SIG-M5 (cell line): ENCODE measurements around the gene SLIT1.

ENCODE experiments used
- DNase-seq: peaks from one replicate; lab custom pipeline; 2025; lab: John Stamatoyannopoulos, UW

SLIT1 gene

GRCh38 chr10:97063271-97063982, 122.3 kb downstream of the SLIT1 start:
- no peak for DNase-seq

GRCh38 chr10:97062456-97062855, 123.3 kb downstream of the SLIT1 start:
- no peak for DNase-seq

DNA sequence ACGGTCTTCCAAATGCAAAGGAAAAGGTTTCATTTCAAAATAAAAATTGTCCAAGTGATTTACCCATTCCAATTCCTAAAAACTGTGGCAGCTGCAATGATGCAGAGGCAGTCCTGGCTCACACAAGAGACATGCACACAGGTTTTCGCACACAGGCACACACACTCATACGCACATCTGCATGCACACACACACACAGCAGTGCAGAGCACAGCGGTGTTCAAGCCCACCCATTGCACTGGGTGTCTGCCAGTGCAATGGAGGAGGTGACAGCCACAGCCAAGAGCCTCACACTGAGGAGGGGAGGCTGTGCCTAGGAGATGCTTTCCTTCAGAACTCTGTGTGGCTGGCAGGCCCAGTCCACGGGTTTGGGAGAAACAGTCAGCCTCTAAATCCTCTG, 123.7 kb downstream of the SLIT1 start:
- no peak for DNase-seq

- DNase-seq, result no peak
These were observed 124.3 kb downstream of the SLIT1 start for GRCh38 chr10:97061423-97061822.

GRCh38 chr10:97060441-97061084, 125.2 kb downstream of the SLIT1 start:
- no peak for DNase-seq

DNA sequence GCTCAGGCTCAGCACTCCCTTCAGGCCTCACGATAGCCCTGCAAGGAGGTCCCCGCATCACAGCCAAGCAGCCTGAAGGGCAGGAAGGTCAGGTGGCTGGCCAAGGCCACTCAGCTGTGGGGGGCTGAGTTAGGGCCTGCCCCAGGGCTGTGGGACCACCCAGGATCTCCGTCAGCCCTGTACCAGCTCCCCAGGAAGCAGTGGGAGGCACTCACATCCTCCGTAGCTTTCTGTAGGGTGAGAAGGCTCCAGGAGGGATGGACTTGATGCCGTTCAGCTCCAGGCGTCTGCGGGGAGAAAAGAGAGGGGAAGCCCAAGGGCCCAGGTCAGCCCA, 125.9 kb downstream of the SLIT1 start:
- no peak for DNase-seq

DNA sequence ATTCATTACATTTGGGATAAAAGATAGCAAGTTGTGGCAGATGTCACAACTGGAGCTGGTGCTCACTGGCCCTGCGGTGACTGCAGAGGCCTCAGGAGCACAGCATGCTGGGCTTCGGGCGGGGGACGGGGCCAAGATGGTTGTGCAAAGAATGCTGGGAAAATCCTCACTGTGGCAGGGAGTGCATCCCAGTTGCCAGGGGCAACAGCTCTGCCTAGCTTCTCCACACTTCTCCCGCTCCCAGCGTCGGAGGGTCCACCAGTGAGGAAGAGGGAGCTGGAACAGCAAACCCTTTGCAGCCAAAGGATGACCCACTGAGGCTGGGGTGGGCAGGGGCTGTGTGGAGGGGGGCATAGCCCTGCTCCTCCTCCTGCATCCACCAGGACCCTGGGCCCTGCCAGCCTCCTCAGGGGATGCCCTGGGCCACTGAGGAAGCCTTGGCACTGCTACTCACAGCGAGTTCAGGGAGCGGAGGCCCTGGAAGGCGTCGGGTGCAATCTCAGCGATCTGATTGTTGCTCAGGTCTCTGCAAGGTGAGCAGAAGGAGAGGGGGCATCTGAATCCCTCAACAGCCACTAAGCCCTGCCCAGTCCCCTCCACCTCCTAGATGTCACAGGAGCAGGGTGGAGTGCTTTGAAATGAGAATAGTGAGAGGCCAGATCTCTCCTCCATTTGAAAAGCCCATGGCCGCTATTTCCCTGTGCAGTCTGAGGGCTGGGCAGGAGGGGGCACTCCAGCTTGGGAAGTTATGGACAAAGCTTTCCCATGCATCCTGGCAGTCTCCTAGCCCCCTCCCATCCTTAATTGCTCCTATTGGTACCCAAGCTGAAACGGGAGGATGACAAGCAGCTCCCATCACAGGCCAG, 126.5 kb downstream of the SLIT1 start:
- no peak for DNase-seq

DNA sequence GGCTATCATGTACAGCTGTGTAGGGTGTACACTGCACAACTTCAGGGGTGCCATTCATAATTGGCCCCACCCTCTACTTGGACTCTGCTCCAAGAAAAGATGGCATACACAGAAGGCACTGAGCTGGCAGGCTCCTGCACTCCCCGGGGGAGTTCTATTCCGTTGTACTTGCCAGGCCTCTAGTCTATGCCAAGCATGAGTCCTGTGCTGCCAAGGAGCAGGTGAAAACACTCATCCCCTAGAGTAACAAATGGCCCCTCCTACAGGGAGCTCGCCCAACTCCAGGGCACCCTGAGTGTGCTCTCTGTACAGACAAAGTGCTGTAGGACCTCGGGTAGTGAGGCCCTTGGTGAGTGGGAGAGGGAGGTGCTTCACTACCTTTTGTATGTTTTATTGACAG, 127.2 kb downstream of the SLIT1 start:
- no peak for DNase-seq

GRCh38 chr10:97057491-97058235, 128.1 kb downstream of the SLIT1 start:
- no peak for DNase-seq

- DNase-seq, result no peak
These were observed 129.6 kb downstream of the SLIT1 start for GRCh38 chr10:97056003-97056630.

GRCh38 chr10:97053276-97053675, 132.5 kb downstream of the SLIT1 start:
- no peak for DNase-seq

DNA sequence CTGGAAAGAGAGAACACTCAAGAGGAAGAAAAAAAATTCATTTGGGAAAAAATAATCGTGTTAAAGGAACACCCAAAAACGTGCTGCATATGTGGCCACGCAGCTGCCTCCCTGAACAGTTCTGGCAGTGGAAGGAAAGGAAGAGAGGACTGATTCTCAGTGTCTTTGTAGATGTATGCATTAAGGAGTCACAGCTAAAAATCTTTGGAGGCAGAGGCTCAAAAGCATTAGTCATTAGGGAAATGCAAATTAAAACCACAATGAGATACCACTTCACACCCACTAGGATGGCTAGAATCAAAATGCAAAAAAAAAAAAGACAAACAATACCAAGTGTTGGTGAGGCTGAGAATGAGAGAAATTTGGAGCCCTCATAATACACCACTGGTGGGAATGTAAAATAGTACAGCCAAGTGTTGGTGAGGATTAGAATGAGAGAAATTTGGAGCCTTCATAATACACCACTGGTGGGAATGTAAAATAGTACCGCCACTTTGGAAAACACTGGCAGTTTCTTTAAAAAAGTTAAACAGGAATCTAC, 134.7 kb downstream of the SLIT1 start:
- no peak for DNase-seq

DNA sequence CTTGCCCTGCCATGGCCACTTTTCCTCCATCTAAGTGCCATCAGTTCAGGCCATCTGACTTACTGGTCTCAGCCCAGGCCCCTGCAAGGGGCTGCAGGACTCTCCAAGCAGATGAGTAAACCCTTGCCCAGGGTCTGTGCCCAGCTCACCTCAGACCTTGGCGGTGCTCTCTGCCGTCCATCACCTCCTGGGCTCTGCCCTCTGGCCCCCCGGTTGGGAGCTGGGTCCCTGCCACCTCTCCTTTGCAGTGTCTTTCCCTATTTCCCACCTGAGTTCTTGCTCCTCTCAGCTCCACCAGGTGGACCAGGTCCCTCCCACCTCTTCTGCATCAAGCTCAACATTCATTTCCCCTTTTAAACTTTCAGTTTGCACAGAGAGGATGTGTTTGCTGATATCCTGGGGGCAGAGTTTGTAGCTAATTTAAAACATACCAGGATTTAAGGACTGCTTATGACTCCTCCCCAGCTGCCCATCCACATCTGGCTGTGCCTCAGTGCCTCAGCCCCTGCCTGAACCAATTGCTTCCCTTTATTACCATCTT, 135.5 kb downstream of the SLIT1 start:
- no peak for DNase-seq

GRCh38 chr10:97049670-97050069, 136.1 kb downstream of the SLIT1 start:
- DNase-seq, result no peak

DNA sequence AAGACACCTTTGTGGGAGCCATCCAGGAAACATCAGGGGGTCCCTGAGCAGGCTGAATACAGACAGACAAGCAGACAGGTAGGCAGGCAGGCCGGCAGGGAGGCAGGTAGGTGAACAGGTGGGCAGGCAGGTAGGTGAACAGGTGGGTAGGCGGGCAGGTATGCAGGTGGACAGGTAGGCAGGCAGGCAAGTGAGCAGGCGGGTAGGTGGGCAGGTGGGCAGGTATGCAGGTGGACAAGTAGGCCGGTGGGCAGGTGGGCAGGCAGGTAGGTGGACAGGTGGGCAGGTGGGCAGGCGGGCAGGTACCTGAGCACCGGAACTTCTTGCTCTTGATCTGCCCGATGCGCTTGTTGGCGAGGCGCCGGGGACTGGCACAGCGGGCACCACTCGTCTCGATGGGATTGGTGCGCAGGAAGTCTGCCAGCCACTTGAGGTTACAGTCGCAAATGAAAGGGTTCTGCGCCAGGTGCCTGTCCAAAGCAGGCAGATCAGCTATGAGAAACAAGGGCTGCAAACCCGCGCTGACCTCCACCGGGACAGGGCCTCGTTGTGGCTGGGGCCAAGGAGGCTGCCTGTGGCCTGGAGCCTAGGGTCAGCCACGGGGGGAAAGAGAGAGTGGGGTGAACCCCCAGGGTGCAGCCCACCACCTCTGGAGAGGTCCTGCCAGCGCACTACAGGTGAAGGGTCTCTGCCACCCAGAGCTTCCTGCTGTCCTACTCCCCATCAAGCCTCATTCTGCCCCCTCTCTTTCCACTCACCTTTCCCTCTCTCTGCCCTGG, 136.9 kb downstream of the SLIT1 start:
- no peak for DNase-seq

- DNase-seq, result no peak
These were observed 138.0 kb downstream of the SLIT1 start for GRCh38 chr10:97047788-97048187.

DNA sequence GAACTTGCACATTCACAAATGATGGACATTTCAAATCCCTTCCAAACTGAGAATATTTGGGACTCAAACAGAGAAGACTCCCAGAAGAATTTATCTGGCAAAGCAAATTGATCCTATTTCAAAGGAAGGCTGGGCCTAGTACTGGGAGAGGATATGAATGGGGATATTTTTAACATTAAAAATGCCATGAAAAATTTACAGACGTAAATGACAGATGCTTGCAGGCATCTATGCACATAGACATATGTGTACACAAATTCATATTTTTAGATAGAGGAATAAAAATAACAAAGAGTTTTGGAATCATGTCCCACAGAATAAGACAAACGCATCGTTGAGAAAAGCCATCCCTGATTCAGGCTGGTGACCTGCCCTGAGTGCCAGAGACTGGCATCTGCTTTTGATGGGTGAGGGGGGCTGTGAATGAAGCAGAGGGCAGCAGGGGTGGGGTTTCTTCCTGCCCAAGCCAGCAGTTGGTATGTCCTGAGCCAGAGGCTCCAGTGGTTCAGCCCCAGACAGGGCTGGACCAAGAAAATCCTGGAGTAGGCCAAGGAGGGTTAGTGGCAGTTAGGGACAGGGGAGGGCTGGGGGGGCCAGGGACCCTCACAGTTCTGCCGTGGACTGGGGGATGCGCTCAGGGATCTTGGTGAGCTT, 138.5 kb downstream of the SLIT1 start:
- no peak for DNase-seq

GRCh38 chr10:97046456-97047082, 139.2 kb downstream of the SLIT1 start:
- DNase-seq, result no peak

DNA sequence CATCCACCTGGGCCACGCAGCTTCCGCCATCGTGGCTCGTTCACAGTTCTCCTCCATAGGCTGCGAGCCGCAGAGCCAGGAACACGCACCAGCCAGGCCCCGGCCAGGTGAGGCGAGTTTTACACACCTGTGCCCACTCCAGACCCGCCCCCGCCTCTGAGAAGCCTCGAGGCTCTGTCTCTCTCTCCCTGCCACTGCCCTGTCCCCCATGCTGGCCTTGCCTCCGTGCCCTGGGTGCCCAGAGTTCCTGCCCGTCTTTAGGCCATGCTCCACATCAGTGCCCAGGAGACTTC, 142.2 kb downstream of the SLIT1 start:
- no peak for DNase-seq
